H1 (cell line): ENCODE data around the gene COL21A1. TPM values are rescaled to one million over a fixed set of nuclear protein-coding genes. Genes with fewer than 3 reads are reported as not detected.

ENCODE experiments used
- JUND ChIP-seq: IDR thresholded peaks from 2 replicates; pipeline ENCODE4 v1.6.1; 2011; ENCODE audit warnings: mild to moderate bottlenecking, improper control_type of control experiment, low read length
- KDM1A ChIP-seq: fragments of 200-600, 300-600 bp; sonication (generic); IDR thresholded peaks from 2 replicates; pipeline ENCODE4 v1.7.1; 2016; ENCODE audit warnings: mild to moderate bottlenecking, low read length, borderline replicate concordance
- MAFK ChIP-seq: IDR thresholded peaks from 2 replicates; pipeline ENCODE4 v1.6.1; 2012; ENCODE audit warnings: low read depth, mild to moderate bottlenecking, improper control_type of control experiment, low read length
- polyA plus RNA-seq, 7 experiments: library from polyadenylated mRNA; depleted of rRNA in 3 of 7; stranded (reverse) in 5 of 7; unstranded in 2 of 7; fragments of >200 nt in 5 of 7; fragments of 200-250 nt in 2 of 7; gene quantifications; 1 replicate in 5 of 7; 2 replicates in 1 of 7; 4 replicates in 1 of 7; pipeline versions ENCODE4 v1.2.1 to v1.2.3, GENCODE V29; 2011 to 2013; ENCODE audit warnings: missing spikeins in 2 of 7, mixed read lengths in 2 of 7
- total RNA-seq: library from RNA; stranded (reverse); fragmentation: NEBNext Ultra II Directional; extraction: Animal tissue kit (Norgen Biotek cat#: 25700); gene quantifications from 2 replicates; pipeline ENCODE4 v1.2.1, GENCODE V29; 2021

Gene COL21A1
- total and polyA plus RNA-seq, 2 of the 8 experiments (the other 6 are each of a cell fraction or from before 2014, with no cell fraction given), result 1.6 to 3.4 TPM

DNA sequence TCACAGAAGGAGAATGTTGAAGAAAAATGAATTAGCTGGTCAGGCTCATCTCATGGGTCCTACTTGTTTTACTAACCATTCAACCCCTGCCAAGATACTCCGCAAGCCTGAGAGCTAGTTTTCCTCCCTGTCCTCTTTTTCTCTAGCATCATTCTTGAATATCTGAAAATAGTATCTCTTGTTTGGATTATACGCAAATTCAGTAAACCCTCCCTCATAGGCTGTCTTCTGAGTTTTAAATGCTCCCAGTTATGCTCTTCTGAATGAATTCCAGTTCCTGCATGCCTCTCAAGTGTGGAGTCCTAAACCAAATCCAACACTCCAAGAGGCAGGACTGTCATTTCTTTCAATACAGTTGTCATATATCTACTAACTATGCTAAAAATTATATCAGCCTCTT is 99.6 kb downstream of the COL21A1 start (continued):
- TF ChIP-seq MAFK (no peak), KDM1A (no peak), JUND (no peak)
